Measurements from ENCODE around the gene RTF2. TPM values are rescaled to one million over a fixed set of nuclear protein-coding genes. Genes with fewer than 3 reads are reported as not detected.
"Not testable (repeated sequence)": the region's sequence is repeated elsewhere in the genome, so short reads cannot be mapped to it uniquely, and the experiment has no call there.

The RTF2 gene
- total and polyA plus RNA-seq, 4 donors: 68.1 to 95.9 (median 77.5) TPM

DNA sequence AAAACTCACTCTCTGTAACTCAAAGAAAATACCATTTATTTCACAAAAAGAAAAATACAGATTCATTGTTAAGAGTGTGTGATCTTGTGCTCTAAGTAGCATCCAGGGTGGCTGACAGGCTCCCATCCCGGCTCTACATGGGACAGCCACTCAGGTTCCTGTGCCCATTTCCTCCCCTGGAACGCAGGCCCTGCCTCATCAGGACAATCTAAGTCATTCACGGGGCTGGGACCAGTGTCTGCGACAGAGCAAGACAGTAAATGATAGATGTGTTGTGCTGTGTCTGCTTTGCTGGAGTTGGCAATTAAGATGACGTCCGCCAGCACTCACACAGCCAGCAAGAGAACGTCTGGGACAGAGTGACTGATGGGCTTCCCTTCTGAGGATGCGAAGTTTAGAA is 49.2 kb downstream of the RTF2 start:
- peaks cover 4% of the 10 kb centered on the region for H3K9me3 ChIP-seq (ENCODE audit: control insufficient read depth, low read length)
- ATAC-seq (ENCODE audit: low FRiP score) (no peak), DNase-seq (no peak)
- no peaks in the 10 kb centered on the region for H3K27me3 ChIP-seq (ENCODE audit: control insufficient read depth in 1 of 2, insufficient read depth in 2 of 2, low read length in 1 of 2)
- H3K4me3 ChIP-seq (ENCODE audit: low read length in 2 of 2): no peak overlapping the region
- intact Hi-C loops (cut with DNase I): no loop called here
- WGBS, 2 donors: 74 to 79% methylated on average over 8 of the region's 8 CpGs
- H3K4me1 ChIP-seq (ENCODE audit: control insufficient read depth in 1 of 2, insufficient read depth in 2 of 2, low read length in 2 of 2): no peaks in the 10 kb centered on the region
- H3K27ac ChIP-seq (ENCODE audit: low read depth in 1 of 2, low read length in 2 of 2): no peak overlapping the region
- H3K36me3 ChIP-seq (ENCODE audit: control insufficient read depth in 1 of 2, insufficient read depth in 2 of 2, low read length in 1 of 2): peaks cover 5 to 18% of the 10 kb centered on the region in 2 donors

DNA sequence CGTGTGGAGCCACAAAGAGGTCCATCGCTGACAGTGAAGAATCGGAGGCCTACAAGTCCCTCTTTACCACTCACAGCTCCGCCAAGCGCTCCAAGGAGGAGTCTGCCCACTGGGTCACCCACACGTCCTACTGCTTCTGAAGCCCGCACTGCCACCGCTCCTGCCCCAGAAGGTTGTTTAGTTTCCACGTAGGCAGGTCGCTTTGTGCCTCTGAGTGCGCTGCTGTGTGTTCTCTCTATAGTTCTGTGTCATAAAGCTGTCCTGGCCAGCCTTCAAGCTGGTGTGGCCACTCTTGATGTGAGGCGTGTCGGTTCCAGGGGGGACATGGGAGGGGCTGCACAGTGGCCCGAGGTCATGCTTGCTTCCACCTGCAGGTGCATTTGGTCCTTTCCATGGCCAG is 49.7 kb downstream of the RTF2 start:
- Histone ChIP-seq H3K36me3 (ENCODE audit: control insufficient read depth in 1 of 2, insufficient read depth in 2 of 2, low read length in 1 of 2) (peaks cover 5 to 18% of the 10 kb centered on the region in 2 donors), H3K9me3 (ENCODE audit: control insufficient read depth, low read length) (peaks cover 4% of the 10 kb centered on the region), H3K4me1 (ENCODE audit: control insufficient read depth in 1 of 2, insufficient read depth in 2 of 2, low read length in 2 of 2) (no peaks in the 10 kb centered on the region), H3K27me3 (ENCODE audit: control insufficient read depth in 1 of 2, insufficient read depth in 2 of 2, low read length in 1 of 2) (no peaks in the 10 kb centered on the region), H3K4me3 (ENCODE audit: low read length in 2 of 2) (no peak overlapping the region), H3K27ac (ENCODE audit: low read depth in 1 of 2, low read length in 2 of 2) (no peak overlapping the region)
- intact Hi-C loops (cut with DNase I): no loop called here
- no peak for DNase-seq
- 96 to 97% methylated on average over 14 of the region's 14 CpGs for WGBS, 2 donors
- no peak for ATAC-seq (ENCODE audit: low FRiP score)

DNA sequence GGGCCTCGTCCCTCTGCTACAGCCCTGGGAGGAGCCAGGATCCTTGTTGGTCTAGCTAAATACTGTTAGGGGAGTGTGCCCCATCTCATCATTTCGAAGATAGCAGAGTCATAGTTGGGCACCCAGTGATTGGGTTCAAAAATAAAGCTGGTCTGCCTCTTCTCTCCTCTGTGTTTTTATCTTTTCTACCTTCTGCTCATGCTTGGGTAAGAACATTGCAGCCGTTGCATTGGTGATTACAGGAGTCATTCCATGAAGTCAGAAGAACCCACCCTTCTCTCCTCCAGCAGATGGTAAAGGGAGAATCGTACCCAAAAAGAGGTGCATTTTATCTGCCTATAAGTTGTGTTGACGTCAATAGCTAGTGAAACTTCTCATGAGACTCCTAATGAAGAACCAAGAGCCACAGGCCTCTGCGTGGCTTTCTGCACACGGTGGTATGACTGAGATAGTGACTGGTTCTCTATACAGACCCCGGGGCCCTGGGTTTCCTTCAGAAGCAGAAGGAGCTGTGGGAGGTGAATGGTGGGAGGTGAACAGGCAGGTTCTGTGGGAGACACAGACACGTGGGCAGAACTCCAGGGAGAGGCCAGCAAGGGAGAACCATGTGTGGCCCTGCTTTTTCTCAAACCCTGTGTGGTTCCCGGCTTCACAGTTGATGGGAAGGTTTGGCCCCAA is 50.4 kb downstream of the RTF2 start:
- Histone ChIP-seq H3K27ac (ENCODE audit: low read depth in 1 of 2, low read length in 2 of 2) (no peak overlapping the region), H3K27me3 (ENCODE audit: control insufficient read depth in 1 of 2, insufficient read depth in 2 of 2, low read length in 1 of 2) (no peaks in the 10 kb centered on the region), H3K4me1 (ENCODE audit: control insufficient read depth in 1 of 2, insufficient read depth in 2 of 2, low read length in 2 of 2) (no peaks in the 10 kb centered on the region), H3K36me3 (ENCODE audit: control insufficient read depth in 1 of 2, insufficient read depth in 2 of 2, low read length in 1 of 2) (peaks cover 5 to 18% of the 10 kb centered on the region in 2 donors), H3K9me3 (ENCODE audit: control insufficient read depth, low read length) (peaks cover 4% of the 10 kb centered on the region), H3K4me3 (ENCODE audit: low read length in 2 of 2) (no peak overlapping the region)
- ATAC-seq (ENCODE audit: low FRiP score) (no peak), DNase-seq (no peak)
- intact Hi-C loops (cut with DNase I): no loop called here
- 94 to 96% methylated on average over 10 of the region's 10 CpGs for WGBS, 2 donors

DNA sequence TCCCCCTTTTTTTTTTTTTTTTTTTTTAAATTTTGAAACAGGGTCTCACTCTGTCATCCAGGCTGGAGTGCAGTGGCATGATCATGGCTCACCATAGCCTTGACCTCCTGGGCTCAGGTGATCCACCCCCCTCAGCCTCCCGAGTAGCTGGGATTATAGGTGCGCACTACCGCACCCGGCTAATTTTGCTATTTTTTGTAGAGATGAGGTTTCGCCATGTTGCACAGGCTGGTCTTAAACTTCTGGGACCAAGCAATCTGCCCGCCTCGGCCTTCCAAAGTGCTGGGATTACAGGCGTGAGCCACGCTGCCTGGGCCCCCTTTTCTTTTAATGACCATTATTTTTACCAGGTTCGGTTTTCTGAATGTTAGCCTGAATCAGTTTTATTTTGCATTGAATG is 51.1 kb downstream of the RTF2 start:
- 99 to 100% methylated on average over 10 of the region's 10 CpGs for WGBS, 2 donors
- Histone ChIP-seq H3K9me3 (ENCODE audit: control insufficient read depth, low read length) (peaks cover 4% of the 10 kb centered on the region), H3K4me3 (ENCODE audit: low read length in 2 of 2) (no peak overlapping the region), H3K4me1 (ENCODE audit: control insufficient read depth in 1 of 2, insufficient read depth in 2 of 2, low read length in 2 of 2) (no peaks in the 10 kb centered on the region), H3K36me3 (ENCODE audit: control insufficient read depth in 1 of 2, insufficient read depth in 2 of 2, low read length in 1 of 2) (peaks cover 5 to 18% of the 10 kb centered on the region in 2 donors), H3K27me3 (ENCODE audit: control insufficient read depth in 1 of 2, insufficient read depth in 2 of 2, low read length in 1 of 2) (no peaks in the 10 kb centered on the region), H3K27ac (ENCODE audit: low read depth in 1 of 2, low read length in 2 of 2) (no peak overlapping the region)
- ATAC-seq (ENCODE audit: low FRiP score) (no peak), DNase-seq (no peak)
- intact Hi-C loops (cut with DNase I): no loop called here

DNA sequence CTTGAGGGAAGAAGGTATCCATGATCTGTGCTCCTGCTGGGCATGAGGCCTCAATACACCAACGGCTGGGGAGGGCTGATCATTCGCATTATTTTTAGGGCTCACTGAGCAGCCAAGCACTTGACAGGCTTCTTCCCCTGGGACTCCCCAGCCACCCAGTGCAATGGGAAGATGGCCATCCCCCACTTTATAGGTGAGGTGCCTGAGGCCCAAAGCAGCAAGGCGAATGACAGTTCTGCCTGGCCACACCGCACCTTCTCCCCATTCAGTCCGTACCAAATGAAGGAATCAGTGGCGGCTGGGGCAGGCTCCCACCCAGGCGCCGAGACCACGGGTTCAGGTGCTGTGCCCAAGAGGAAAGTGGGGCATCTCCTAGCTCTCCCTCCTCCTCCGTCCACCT is 51.8 kb downstream of the RTF2 start:
- Histone ChIP-seq H3K36me3 (ENCODE audit: control insufficient read depth in 1 of 2, insufficient read depth in 2 of 2, low read length in 1 of 2) (peaks cover 5 to 18% of the 10 kb centered on the region in 2 donors), H3K4me3 (ENCODE audit: low read length in 2 of 2) (no peak overlapping the region), H3K27ac (ENCODE audit: low read depth in 1 of 2, low read length in 2 of 2) (no peak overlapping the region), H3K9me3 (ENCODE audit: control insufficient read depth, low read length) (peaks cover 4% of the 10 kb centered on the region), H3K27me3 (ENCODE audit: control insufficient read depth in 1 of 2, insufficient read depth in 2 of 2, low read length in 1 of 2) (no peaks in the 10 kb centered on the region), H3K4me1 (ENCODE audit: control insufficient read depth in 1 of 2, insufficient read depth in 2 of 2, low read length in 2 of 2) (no peaks in the 10 kb centered on the region)
- no peak for DNase-seq
- intact Hi-C loops (cut with DNase I): no loop called here
- WGBS, 2 donors: 98% methylated on average over 10 of the region's 10 CpGs
- ATAC-seq (ENCODE audit: low FRiP score): no peak

DNA sequence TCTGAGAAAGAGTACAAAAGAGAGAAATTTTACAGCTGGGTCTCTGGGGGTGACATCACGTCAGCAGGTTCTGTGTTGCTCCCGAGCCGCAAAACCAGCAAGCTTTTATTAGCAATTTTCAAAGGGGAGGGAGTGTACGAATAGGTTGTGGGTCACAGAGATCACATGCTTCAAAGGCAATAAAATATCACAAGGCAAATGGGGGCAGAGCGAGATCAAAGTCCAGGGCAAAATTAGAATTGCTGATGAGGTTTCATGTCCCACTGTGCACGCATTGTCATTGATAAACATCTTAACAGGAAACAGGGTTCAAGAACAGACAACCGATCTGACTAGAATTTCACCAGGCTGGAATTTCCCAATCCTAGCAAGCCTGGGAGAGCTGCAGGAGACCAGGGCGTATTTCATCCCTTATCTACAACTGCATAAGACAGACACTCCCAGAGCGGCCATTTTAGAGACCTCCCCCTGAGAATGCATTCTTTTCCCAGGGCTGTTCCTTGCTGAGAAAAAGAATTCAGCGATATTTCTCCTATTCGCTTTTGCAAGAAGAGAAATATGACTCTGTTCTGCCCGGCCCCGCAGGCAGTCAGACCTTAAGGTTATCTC is 52.4 kb downstream of the RTF2 start:
- ATAC-seq (ENCODE audit: low FRiP score); H3K27ac ChIP-seq (ENCODE audit: low read depth in 1 of 2, low read length in 2 of 2); H3K4me1 ChIP-seq (ENCODE audit: control insufficient read depth in 1 of 2, insufficient read depth in 2 of 2, low read length in 2 of 2); H3K4me3 ChIP-seq (ENCODE audit: low read length in 2 of 2); intact Hi-C loops (cut with DNase I); H3K27me3 ChIP-seq (ENCODE audit: control insufficient read depth in 1 of 2, insufficient read depth in 2 of 2, low read length in 1 of 2); H3K9me3 ChIP-seq (ENCODE audit: control insufficient read depth, low read length); DNase-seq: not testable (repeated sequence)
- H3K36me3 ChIP-seq (ENCODE audit: control insufficient read depth in 1 of 2, insufficient read depth in 2 of 2, low read length in 1 of 2): peaks cover 5 to 18% of the 10 kb centered on the region in 2 donors
- 80 to 82% methylated on average over 13 of the region's 13 CpGs for WGBS, 2 donors

DNA sequence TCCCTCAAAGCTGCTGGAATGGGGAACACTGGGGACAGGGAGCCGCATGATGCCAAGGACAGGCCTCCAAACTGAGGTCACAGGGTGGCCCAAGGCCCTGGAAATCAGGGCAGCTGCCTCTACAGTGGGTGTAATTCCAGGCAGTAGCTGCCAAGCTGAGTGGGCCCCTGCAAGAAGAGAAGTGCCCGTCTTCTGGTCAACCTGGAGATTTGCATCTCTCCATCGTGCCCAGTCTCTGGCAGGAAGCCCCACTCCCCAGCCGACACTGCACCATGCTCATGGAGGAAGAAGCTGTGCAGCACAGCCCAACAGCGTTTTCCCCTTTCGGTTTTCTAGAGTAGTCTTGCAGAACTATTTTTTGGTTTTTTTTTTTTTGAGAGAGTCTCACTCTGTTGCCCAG is 53.9 kb downstream of the RTF2 start:
- no peaks in the 10 kb centered on the region for H3K4me1 ChIP-seq (ENCODE audit: control insufficient read depth in 1 of 2, insufficient read depth in 2 of 2, low read length in 2 of 2)
- intact Hi-C loops (cut with DNase I): no loop called here
- peaks cover 5 to 15% of the 10 kb centered on the region in 2 donors for H3K36me3 ChIP-seq (ENCODE audit: control insufficient read depth in 1 of 2, insufficient read depth in 2 of 2, low read length in 1 of 2)
- H3K27me3 ChIP-seq (ENCODE audit: control insufficient read depth in 1 of 2, insufficient read depth in 2 of 2, low read length in 1 of 2): no peaks in the 10 kb centered on the region
- H3K9me3 ChIP-seq (ENCODE audit: control insufficient read depth, low read length): peaks cover 4% of the 10 kb centered on the region
- peak; percentile 33 for ATAC-seq (ENCODE audit: low FRiP score)
- H3K4me3 ChIP-seq (ENCODE audit: low read length in 2 of 2): no peak overlapping the region
- WGBS, 2 donors: 84 to 87% methylated on average over 6 of the region's 6 CpGs
- DNase-seq: no peak
- H3K27ac ChIP-seq (ENCODE audit: low read depth in 1 of 2, low read length in 2 of 2): no peak overlapping the region

DNA sequence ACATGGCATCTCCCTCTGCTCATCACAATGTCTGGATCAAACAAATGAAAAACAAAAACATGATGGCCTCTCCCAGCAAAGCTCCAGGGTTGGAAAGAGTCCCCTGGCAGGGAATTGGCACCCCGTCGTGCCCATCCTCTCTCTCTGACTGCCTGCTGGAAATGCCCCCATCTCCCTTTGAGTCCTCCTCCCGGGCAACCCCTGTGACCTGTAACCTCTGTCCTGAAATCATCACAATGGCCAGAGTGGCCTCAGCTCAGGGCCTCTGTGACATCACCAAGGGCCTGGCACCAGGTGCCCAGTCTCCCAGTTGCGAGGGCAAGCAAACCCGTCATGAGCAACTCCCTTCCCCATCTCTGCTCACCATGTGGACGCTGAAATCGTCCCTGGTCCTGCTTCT is 56.0 kb downstream of the RTF2 start, which contains the start of gene FAM209A:
Gene FAM209A (plus strand): TSS at position 301 of the 400 bp plus-strand sequence. CDS start 65 bp downstream, at position 366.
- H3K27me3 ChIP-seq (ENCODE audit: control insufficient read depth in 1 of 2, insufficient read depth in 2 of 2, low read length in 1 of 2); H3K27ac ChIP-seq (ENCODE audit: low read depth in 1 of 2, low read length in 2 of 2); DNase-seq; intact Hi-C loops (cut with DNase I); H3K36me3 ChIP-seq (ENCODE audit: control insufficient read depth in 1 of 2, insufficient read depth in 2 of 2, low read length in 1 of 2); H3K9me3 ChIP-seq (ENCODE audit: control insufficient read depth, low read length); H3K4me3 ChIP-seq (ENCODE audit: low read length in 2 of 2); ATAC-seq (ENCODE audit: low FRiP score); H3K4me1 ChIP-seq (ENCODE audit: control insufficient read depth in 1 of 2, insufficient read depth in 2 of 2, low read length in 2 of 2): not testable (repeated sequence)
- 90 to 91% methylated on average over 7 of the region's 7 CpGs for WGBS, 2 donors

DNA sequence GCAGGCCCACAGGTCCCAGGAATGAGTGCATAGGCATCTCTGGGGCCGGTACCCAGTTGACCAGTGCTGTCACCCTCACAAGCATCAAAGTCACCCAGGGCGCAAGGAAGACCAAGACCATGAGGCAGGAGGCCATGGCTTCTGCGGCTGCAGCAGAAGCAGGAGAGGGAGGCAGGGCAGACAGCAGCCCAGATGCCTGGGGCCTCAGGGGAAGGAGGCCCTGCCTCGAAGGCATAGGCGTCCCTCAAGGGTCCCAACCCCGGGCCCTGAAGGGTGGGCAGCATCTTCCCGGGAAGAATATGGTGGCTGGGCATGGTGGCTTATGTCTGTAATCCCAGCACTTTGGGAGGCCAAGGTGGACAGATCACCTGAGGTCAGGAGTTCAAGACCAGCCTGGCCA is 59.1 kb downstream of the RTF2 start:
- H3K4me1 ChIP-seq (ENCODE audit: control insufficient read depth in 1 of 2, insufficient read depth in 2 of 2, low read length in 2 of 2): no peaks in the 10 kb centered on the region
- H3K4me3 ChIP-seq (ENCODE audit: low read length in 2 of 2): no peak overlapping the region
- H3K36me3 ChIP-seq (ENCODE audit: control insufficient read depth in 1 of 2, insufficient read depth in 2 of 2, low read length in 1 of 2): no peaks in the 10 kb centered on the region
- no peaks in the 10 kb centered on the region for H3K9me3 ChIP-seq (ENCODE audit: control insufficient read depth, low read length)
- no peaks in the 10 kb centered on the region for H3K27me3 ChIP-seq (ENCODE audit: control insufficient read depth in 1 of 2, insufficient read depth in 2 of 2, low read length in 1 of 2)
- intact Hi-C loops (cut with DNase I): no loop called here
- no peak overlapping the region for H3K27ac ChIP-seq (ENCODE audit: low read depth in 1 of 2, low read length in 2 of 2)
- DNase-seq (no peak), ATAC-seq (ENCODE audit: low FRiP score) (no peak)
- WGBS, 2 donors: 92 to 94% methylated on average over 7 of the region's 7 CpGs
